ENCODE data around the gene TMED10.

- TF ChIP-seq POLR2AphosphoS5 (IDR thresholded peaks at IDR 0.05; ENCODE audit: low read depth, low read length): no peak
- no peak for TF ChIP-seq TAF1 (IDR thresholded peaks at IDR 0.05; ENCODE audit: borderline replicate concordance, insufficient read depth, low read length)
- no peak for TF ChIP-seq REST (IDR thresholded peaks at IDR 0.05; ENCODE audit: insufficient read depth in 1 of 2, low read depth in 2 of 2, low read length in 2 of 2)
Observed at GRCh38 chr14:75224561-75224960, 48.1 kb upstream of the TMED10 start.
